GM12872 (cell line): Measurements from ENCODE around the gene LRRN4.

Experiments
- CTCF ChIP-seq: IDR thresholded peaks from 3 replicates; pipeline ENCODE4 v1.5.1; 2011; ENCODE audit warnings: low read depth, mild to moderate bottlenecking, low read length, moderate library complexity; ENCODE audit not compliant: insufficient read depth

Gene LRRN4

GRCh38 chr20:6060213-6060612, 6.4 kb upstream of the LRRN4 start:
- no peak for TF ChIP-seq CTCF

- TF ChIP-seq CTCF = no peak
Observed at GRCh38 chr20:6058684-6059295, 4.9 kb upstream of the LRRN4 start.

GRCh38 chr20:6057691-6058090, 3.8 kb upstream of the LRRN4 start:
- no peak for TF ChIP-seq CTCF

- TF ChIP-seq CTCF = no peak
Observed at GRCh38 chr20:6057139-6057538, 3.3 kb upstream of the LRRN4 start.

GRCh38 chr20:6055981-6056569, 2.2 kb upstream of the LRRN4 start:
- TF ChIP-seq CTCF = no peak

GRCh38 chr20:6055161-6055783, 1.4 kb upstream of the LRRN4 start:
- TF ChIP-seq CTCF = no peak

GRCh38 chr20:6053064-6053775, 640 bp downstream of the LRRN4 start:
- TF ChIP-seq CTCF = no peak
